Dermis blood vessel endothelial cell (primary cell): ENCODE data around the gene PBX1. TPM values are rescaled to one million over a fixed set of nuclear protein-coding genes. Genes with fewer than 3 reads are reported as not detected.
A peak's percentile ranks its signal among the peaks of the same experiment; 100 is the strongest.

Experiments used
- DNase-seq: peaks from one replicate; pipeline ENCODE4 v3.0.0; 2010
- total RNA-seq: library from RNA; depleted of rRNA; stranded (reverse); fragments of >200 nt; gene quantifications from 2 replicates; pipeline ENCODE4 v1.2.3, GENCODE V29; 2014

PBX1 gene
- total RNA-seq, 1 donor from 2014 or later: 12.4 TPM

DNA sequence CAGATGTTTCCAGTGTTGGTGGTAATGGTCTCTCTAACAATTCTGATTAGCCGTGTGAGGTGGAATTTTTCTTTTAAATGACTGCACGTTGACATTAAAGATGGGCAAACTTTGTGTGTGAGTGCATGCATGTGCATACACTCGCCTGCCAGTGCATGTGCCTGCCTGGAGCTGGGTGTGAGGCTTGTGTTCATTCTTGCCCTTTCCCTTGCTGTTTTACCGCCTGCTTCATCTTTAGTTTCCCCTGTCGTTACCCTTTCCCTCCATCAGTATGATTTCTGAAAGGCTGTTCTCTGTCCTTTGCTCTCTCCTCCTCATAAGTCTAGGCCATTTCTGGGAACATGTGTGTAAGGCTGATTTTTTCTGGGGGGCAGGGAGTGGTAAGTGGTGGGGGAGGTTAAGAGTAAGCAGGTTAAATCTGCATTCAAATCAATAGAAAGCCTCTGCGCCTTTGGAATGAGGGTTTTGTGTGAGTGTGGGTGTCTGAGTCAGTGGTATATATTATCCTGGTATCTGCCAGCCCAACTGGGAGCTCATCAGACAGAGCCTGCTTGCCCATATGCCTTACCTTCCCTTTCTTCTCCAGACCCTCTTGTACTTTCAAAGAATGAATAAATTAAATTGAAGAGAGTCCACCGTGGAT lies 112.5 kb downstream of the PBX1 start:
- DNase-seq: no peak

DNA sequence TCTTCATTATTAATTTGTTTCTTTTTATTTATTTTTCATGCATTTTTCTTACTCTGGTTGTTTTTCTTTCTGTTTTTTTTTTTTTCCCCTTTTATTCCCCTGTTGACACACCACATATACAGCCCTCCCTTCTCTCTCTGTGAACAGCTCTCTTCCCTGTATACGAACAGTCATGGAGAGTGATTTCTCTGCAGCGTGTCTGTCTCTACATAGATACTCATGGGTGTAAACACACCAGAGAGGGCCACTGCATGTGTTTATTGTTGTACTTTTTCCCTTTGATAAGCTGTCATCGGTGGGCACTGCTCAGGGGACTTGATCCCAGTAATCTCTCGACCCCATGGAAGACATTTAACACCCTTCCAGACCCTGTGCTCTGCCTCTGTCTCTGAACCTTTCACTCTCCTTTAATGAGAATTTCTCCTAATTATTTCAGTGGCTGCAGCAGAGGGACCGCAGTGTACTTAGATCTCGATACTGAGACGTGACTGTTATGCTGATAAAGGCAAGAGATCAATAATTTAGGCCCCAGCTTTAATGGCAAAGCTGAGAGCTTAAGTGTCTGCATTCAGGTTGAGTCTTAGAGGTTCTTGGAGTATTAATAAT lies 113.1 kb downstream of the PBX1 start:
- no peak for DNase-seq

DNA sequence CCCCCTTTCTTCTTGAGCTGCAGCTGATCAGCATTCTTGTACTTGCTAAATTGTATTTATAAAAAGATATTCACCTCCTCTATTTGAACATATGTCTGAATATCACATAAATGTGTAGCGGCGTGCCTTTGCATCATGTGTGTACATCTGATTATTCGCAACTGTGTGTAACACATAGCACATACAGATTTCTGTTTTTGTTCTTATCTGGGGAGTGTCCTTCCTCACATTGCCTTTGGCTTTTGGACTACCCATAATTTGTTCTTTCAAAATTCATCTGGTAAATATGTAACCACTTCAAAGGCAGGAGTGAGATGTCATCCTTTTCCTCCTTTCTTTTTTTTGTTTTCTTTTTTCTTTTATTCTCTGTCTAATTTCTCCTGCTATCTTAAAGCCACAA lies 113.6 kb downstream of the PBX1 start:
- no peak for DNase-seq

GRCh38 chr1:164673584-164674214 lies 114.7 kb downstream of the PBX1 start:
- DNase-seq: peak; percentile 14

GRCh38 chr1:164675342-164675904 lies 116.4 kb downstream of the PBX1 start:
- DNase-seq: no peak

DNA sequence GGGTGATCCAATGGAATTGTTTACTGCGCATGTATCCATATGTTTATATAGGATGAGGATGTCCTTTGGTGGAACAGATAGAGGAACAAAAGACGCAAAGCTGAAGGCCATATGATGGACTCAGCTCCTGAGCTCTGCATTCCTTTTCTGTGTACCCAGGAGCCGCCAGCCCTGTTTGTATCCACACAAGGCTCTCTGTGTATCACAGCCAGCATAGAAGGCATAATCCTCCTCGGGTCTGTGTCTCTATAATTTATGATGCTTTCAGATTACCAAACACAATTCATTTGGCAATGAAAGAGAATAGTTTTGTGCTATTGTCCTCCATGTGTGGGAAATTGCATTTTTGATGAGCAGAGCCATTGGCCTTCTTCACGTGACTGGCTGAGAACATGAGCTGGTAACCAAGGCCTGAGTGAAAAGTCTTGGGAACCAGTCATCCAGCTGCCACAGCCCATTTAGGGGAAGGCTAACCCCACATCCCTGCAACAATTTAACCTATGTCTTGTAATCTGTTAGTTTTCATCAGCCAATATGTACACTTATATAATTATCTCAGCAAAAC lies 119.2 kb downstream of the PBX1 start:
- no peak for DNase-seq

DNA sequence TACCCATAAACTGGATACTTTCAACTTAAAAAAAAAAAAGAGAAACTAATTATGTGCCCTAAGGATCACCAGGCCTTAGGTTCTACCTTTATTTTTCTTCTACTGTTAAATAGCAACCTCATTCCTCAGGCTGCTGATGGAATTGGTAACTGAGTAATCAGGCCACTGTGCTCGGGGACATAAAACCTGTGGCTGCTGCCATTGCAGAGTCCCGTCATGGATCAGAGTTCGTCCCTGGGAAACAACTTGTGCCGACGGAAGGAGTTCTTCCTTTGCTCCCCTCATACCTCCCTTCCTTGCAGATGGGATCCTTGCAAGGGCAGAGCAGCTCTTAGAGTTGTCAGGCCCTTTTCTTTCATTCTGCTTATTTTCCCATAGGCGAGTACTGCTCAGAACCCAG lies 123.6 kb downstream of the PBX1 start:
- no peak for DNase-seq

DNA sequence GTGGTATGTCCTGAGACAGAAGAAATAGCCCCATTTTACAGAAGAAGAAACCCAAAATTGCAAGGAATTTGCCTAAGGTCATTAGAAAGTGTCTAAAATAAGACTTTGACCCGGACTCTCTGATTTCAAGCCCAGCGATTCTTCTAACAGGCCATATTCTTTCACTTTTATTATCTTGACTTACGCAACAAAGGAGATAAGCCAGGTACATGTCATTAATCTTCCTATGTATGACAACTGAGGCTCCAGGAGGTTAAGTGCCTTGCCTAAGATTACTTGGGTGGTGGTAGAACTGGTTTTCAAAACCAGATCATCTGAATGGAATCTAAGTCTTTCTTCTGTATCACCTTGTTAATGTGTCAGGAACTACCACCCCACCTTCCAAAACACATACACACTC lies 124.3 kb downstream of the PBX1 start:
- DNase-seq: no peak

DNA sequence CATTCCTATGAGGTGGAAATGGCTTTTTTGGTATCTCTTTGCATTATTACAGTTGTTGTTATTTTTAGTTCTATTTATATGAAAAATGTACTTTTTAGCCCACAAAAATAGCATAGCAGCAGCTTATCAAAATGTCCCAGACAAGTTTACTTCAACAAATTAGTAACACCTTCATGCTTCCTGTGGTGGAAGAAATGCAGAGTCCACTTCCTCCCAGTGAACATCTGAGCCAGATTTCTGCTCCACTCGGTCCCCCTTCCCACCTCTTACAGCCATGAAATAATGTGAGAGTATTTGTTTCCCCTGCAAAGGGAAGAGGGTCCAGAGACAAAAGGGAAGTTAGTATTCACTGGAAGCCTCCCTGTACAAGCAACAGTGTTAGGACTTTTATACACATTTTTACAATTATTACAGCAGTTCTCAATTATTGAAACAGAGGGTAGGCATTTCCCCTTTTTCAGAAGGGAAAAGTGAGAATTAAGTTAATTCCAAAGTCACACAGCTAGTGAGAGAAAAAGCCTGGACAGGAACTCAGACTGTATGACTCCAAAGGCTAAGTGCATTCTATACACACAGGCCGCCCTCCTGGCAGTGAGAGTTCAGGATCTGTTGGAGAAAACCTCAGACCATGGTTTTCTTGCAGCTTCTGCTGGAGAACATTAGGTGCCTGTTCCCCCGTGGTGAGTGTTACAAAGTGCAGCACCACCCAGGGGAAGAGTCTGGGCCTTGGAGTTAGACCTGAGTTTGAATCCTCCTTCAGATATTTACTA lies 126.5 kb downstream of the PBX1 start:
- no peak for DNase-seq

DNA sequence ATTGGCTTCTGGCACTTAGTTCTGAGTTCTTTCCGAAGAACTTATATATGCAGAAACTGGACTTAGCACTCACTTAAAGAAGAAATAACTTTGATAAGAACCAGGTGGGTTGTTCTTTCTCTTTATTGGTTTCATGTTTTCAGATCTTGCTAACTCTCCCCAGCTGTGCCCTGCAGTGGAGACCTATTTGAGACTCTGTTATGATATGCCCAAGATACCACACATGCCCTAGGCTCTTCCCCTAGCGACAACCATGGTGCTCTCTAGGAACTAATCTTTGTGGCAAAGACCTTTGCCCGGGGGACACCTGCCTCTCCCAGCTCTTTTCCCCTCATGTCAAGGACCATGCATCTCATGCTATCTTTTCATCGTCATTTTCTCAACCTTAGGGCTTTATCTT lies 128.8 kb downstream of the PBX1 start:
- no peak for DNase-seq

DNA sequence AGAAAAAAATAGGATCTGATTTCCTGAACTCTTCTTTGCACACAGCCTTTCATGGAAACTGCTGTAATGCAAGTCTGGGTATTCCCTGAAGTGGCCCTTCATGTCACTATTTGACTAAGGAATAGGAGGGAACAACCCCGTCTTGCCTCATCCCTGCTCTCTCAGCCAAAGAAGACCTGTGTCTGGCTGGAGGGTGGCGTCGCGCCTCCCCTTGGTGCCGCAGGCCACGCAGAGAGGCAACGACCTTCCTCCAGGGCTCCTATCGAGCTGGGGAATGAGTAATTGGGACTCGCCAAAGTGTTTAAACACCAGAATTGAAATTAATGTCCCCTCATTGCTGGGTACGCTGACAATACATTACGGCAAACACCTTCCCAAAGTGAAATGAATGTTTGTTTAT lies 129.8 kb downstream of the PBX1 start:
- no peak for DNase-seq

- DNase-seq: no peak
These were observed 130.9 kb downstream of the PBX1 start for GRCh38 chr1:164689672-164690511.

- DNase-seq: no peak
These were observed 133.4 kb downstream of the PBX1 start for GRCh38 chr1:164692420-164692819.

GRCh38 chr1:164693564-164694359 lies 134.8 kb downstream of the PBX1 start:
- no peak for DNase-seq

GRCh38 chr1:164694505-164694904 lies 135.5 kb downstream of the PBX1 start:
- no peak for DNase-seq

DNA sequence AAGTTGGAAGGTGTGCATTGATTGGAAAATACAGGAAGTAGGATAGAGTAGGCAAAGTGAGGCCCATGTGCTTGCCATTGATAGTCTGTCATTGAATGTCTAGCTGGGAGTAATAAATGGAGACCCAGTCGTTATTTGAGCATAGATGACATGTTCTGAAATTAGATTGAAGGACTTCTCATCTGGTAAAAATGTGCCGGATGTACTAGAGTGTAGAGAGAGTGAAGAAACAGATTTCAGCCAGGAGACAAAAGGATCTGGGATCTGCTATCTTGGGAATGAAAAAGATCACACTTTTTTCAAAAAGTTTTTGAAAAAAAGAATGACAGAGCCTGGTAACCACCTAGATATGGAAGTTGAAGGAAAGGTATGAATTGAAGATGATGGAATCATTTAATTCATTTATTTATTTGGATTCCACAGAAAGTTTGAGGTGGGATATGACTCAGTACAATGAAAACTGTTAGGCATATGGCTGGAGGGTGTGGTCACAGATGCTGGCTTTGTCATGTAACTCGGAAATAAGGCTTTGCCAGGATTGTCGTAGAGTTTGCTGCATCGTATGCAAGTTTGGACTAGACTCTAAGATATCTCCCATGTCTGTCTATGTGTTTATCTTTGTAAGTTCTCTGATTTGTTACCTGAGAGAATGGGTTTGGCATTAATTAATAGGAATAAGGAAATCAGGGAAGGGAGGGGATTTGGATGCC lies 137.1 kb downstream of the PBX1 start:
- DNase-seq: no peak

DNA sequence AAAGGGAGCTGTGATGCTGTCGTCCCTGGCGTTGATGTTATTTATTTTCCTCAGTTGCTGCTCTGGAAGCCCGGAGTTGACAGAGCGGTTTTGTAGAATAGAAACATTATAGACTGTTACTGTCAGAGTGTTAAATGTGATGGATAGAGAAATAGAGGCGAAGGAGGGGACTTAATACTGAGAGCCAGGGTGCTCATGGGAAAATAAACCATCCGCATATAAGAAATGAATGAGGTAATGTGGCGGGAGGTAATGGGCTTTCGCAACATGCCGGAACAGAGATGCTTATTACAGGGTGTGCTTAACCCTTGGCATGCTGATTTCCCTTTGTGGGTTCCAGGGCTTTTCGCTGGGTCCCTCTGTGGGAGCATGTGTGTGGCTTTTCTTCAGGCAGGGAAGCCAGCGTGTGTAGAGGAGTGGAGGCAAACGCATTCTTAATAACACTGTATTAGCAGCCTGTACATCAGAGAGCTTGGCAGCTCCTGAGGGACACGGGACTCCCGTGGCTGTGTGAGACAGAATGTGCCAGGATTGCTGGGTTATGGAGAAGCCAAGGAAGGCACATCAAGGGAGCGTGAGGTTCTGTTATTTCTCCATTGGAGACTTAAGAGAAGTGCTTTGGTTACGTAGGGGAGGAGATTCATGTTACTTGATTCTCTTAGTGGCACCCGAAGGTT lies 141.0 kb downstream of the PBX1 start:
- DNase-seq: no peak

- DNase-seq: no peak
These were observed 141.7 kb downstream of the PBX1 start for GRCh38 chr1:164700683-164701082.

DNA sequence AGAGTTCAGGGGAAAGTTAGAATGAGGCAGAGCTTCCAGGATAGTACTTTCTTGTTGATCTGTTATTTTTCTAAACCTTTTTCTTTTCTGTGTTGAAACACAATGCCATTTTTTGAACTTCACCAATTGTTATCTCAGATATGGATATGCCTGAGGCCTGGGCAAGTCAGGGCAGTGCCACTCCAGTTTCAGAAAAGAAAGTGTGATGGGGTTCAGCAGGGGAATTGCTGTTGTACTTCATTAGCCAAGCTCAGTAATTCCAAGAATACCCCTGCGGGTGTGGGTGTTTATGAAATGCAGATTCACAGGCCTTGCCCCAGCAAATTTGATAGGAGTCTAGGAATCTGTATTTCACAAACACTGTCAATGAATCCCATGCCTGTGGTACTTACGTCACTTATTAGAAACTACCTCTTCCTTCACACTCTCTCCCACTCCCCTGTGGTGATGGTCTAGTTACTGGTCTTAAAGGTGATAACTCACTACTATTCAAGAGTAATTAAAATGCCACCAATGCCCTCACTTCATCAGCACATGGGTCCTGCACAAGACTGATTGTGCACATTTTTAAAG lies 142.3 kb downstream of the PBX1 start:
- no peak for DNase-seq
